ENCODE results near the gene AKAP6. TPM values are rescaled to one million over a fixed set of nuclear protein-coding genes. Genes with fewer than 3 reads are reported as not detected.

The AKAP6 gene
- total RNA-seq, 1 experiment from 2014 or later = 1.1 TPM

DNA sequence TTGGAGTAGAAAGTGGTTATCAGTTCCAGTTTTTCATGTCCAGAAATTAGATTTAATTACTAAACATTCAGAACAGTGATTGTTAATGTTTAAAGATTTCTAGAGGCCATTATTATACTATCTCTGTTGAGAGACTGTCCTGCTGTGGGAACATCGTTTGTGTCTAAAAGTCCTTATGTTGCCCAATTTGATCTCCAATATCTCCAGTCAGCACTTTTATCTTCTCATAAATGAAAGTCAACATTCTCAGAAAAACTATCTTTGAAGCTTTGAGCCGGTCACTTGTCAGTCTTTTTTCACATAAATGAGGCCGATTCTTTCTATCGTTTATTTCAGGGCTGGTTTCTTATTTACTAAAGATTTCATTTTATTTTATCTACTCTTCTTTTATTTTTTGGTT is 518.8 kb downstream of the AKAP6 start:
- Mint-ChIP-seq H3K27me3 (ENCODE audit: low read depth) (no peaks in the 10 kb centered on the region), H3K4me1 (no peaks in the 10 kb centered on the region)
- TF ChIP-seq, protein P1, sequence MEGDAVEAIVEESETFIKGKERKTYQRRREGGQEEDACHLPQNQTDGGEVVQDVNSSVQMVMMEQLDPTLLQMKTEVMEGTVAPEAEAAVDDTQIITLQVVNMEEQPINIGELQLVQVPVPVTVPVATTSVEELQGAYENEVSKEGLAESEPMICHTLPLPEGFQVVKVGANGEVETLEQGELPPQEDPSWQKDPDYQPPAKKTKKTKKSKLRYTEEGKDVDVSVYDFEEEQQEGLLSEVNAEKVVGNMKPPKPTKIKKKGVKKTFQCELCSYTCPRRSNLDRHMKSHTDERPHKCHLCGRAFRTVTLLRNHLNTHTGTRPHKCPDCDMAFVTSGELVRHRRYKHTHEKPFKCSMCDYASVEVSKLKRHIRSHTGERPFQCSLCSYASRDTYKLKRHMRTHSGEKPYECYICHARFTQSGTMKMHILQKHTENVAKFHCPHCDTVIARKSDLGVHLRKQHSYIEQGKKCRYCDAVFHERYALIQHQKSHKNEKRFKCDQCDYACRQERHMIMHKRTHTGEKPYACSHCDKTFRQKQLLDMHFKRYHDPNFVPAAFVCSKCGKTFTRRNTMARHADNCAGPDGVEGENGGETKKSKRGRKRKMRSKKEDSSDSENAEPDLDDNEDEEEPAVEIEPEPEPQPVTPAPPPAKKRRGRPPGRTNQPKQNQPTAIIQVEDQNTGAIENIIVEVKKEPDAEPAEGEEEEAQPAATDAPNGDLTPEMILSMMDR (conservative IDR thresholded peaks at IDR 0.05) = no peak

More for the DNA sequence above, 518.8 kb downstream of the AKAP6 start:
- Histone ChIP-seq H3K79me2 (ENCODE audit: insufficient read depth, low read length) (no peaks in the 10 kb centered on the region), H2BK20ac (ENCODE audit: low read depth, low read length, poor library complexity, severe bottlenecking) (no peak overlapping the region), H3K4ac (ENCODE audit: low read depth, low read length) (no peak overlapping the region), H4K91ac (ENCODE audit: insufficient read length, low read depth, low read length) (no peak overlapping the region), H3K14ac (ENCODE audit: insufficient read depth, low read length) (no peak overlapping the region), H3K27me3 (ENCODE audit: insufficient read depth, low read length) (no peaks in the 10 kb centered on the region), H4K8ac (replicated peaks; ENCODE audit: insufficient read length, low read depth, low read length) (no peak overlapping the region), H3K9ac (ENCODE audit: extremely low read depth, insufficient read length, low read length) (no peak overlapping the region), H3K18ac (ENCODE audit: insufficient read length, low read depth, low read length) (no peak overlapping the region), H2BK12ac (ENCODE audit: insufficient read length, low read depth, low read length) (no peak overlapping the region), H3K79me1 (ENCODE audit: insufficient read depth, low read depth, low read length, poor library complexity, severe bottlenecking) (no peaks in the 10 kb centered on the region), H3K23ac (ENCODE audit: insufficient read length, low read depth, low read length) (no peak overlapping the region), H2BK120ac (ENCODE audit: low read depth, low read length, poor library complexity, severe bottlenecking) (no peak overlapping the region), H3T11ph (ENCODE audit: low read length) (no peak overlapping the region), H4K5ac (ENCODE audit: insufficient read length, low read depth, low read length) (no peak overlapping the region), H3K23me2 (ENCODE audit: insufficient read length, low read depth, low read length, poor library complexity, severe bottlenecking) (no peaks in the 10 kb centered on the region), H3K4me2 (ENCODE audit: insufficient read depth, insufficient read length, low read length) (no peak overlapping the region), H3K56ac (ENCODE audit: insufficient read length, low read depth, low read length) (no peak overlapping the region), H2BK5ac (ENCODE audit: insufficient read length, low read length) (no peak overlapping the region), H3K9me3 (ENCODE audit: control insufficient read depth, low read depth, low read length) (no peaks in the 10 kb centered on the region), H3K27ac (ENCODE audit: insufficient read length, low read depth, low read length) (no peak overlapping the region), H2BK15ac (ENCODE audit: low read depth, low read length) (no peak overlapping the region), H4K20me1 (ENCODE audit: control insufficient read depth, insufficient read depth, insufficient read length) (no peaks in the 10 kb centered on the region), H2AFZ (ENCODE audit: low read length) (no peak overlapping the region), H3K4me1 (ENCODE audit: insufficient read depth, low read length) (no peaks in the 10 kb centered on the region), H2AK5ac (ENCODE audit: insufficient read length, low read length) (no peak overlapping the region)
- DNase-seq = no peak
- H3K36me3 Mint-ChIP-seq (ENCODE audit: insufficient read depth in 1 of 3, low read depth in 3 of 3) = peaks cover 1 to 2% (median 1%) of the 10 kb centered on the region in 3 experiments; a peak in 4 of 7 replicates
- H3K4me3 Mint-ChIP-seq = no peak overlapping the region
- no CpG with 5 or more reads among the region's 4 CpGs for WGBS (ENCODE audit: extremely low coverage, insufficient read length, low lambda C conversion rate)
- no peak overlapping the region for H3K27ac Mint-ChIP-seq
- peaks cover 4 to 8% of the 10 kb centered on the region in 2 experiments; a peak in 4 of 5 replicates for H3K9me3 Mint-ChIP-seq

Data from H9 (cell line).